IPS-18c (cell line): ENCODE results near the gene STK10.

Source experiments
- H3K4me3 ChIP-seq: 2 replicates; pipeline ENCODE4 v1.7.0; 2013; ENCODE audit warnings: low read depth, mild to moderate bottlenecking, low read length, moderate library complexity; ENCODE audit not compliant: insufficient read depth
- H3K9me3 ChIP-seq: one replicate; pipeline ENCODE4 v1.6.1; 2013; ENCODE audit warnings: mild to moderate bottlenecking, low read length, moderate library complexity; ENCODE audit not compliant: control insufficient read depth, insufficient read depth

Gene STK10

DNA sequence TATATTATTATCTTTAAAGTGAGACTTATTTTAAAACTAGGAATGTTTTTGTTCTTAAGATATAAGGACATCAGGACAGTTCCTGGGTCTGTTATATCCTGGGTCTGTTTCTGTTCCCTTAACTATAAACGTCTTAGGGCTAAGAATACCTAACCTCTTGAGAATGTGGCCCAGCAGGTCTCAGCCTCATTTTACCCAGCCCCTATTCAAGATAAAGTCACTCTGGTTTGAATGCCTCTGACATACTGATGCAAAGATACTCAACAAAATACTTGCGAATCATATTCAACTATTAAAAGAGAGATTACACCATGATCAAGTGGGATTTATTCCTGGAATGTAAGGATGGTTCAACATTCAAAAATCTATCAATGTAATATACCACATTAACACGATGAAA is 51.0 kb downstream of the STK10 start:
- Histone ChIP-seq H3K4me3 (no peak overlapping the region), H3K9me3 (no peaks in the 10 kb centered on the region)

DNA sequence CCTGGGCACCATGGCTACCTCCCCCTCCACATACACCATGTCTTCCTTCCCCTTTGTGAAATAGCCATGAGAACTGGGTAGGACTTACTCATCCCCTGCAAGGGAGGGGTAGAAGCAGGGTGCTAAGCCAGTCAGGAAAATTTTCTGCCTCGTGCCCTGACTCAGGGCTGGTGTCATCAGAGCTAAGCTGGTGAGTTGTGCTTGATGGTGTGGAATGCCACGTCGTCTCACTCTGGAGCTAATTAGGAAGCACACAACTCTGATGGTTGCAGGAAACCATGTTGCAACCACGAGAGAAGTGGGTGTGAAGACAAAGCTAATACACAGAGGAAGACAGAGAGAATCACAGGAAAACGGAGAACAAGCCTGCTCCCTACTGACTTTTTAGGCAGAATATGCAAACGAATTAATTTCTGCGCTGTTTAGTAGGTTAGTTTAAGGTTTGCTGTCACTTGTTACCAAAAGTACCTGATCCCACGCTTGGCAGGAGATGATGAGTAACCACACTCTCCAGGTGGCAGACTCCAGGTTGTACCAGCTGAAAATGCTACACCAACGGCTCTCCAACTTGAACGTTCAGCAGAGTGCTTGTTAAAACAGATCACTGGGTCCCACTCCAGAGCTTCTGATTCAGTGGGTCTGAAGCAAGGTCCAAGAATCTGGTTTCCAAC is 54.5 kb downstream of the STK10 start:
- no peaks in the 10 kb centered on the region for H3K9me3 ChIP-seq
- H3K4me3 ChIP-seq: no peak overlapping the region

DNA sequence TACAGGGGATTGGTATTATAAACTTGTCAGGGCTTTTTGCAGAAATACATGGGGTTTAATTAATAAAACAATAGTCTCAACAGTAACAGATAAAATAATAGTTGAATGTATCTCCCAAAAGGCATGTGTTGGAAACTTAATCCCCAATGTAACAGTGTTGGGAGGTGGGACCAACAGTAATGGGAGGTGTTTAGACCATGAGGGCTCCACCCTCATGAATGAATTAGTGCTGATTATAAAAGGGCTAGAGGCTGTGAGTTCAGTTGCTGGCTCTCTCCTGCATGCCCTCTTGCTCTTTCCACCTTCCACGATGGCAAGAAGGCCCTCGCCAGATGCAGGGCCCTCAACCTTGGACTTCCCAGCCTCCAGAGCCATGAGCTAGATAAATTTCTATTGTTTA is 56.3 kb downstream of the STK10 start:
- H3K9me3 ChIP-seq: no peaks in the 10 kb centered on the region
- no peak overlapping the region for H3K4me3 ChIP-seq

GRCh38 chr5:172129256-172129910 is 58.6 kb downstream of the STK10 start:
- Histone ChIP-seq H3K4me3 (no peak overlapping the region), H3K9me3 (no peaks in the 10 kb centered on the region)

- no peaks in the 10 kb centered on the region for H3K9me3 ChIP-seq
Observed at GRCh38 chr5:172127581-172127980, 60.4 kb downstream of the STK10 start.

DNA sequence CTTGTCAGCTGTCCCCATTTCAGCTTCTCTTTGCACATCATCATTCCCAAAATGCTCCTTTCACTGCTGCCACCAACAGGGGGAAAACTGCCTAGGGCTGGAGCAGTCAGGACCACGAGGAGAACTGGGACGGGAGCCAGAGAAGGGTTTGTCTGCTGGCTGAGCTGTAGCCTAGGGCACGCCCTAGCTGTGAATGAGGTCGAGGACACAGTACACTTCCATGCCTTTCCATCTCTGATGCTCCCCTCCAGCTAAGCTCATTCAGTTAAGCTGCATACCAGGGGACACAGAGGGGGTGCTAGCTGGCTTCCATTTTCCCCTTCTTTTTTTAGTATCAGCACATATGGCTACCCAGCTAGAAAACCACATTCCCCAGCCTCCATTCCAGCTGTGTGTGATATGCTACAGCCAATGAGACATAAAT is 64.7 kb downstream of the STK10 start:
- Histone ChIP-seq H3K9me3 (no peaks in the 10 kb centered on the region), H3K4me3 (no peak overlapping the region)

More at GRCh38 chr5:172127581-172127980, 60.4 kb downstream of the STK10 start:
- H3K4me3 ChIP-seq: no peak overlapping the region

- Histone ChIP-seq H3K4me3 (no peak overlapping the region), H3K9me3 (no peaks in the 10 kb centered on the region)
Observed at GRCh38 chr5:172119921-172120688, 67.9 kb downstream of the STK10 start.

GRCh38 chr5:172118891-172119290 is 69.1 kb downstream of the STK10 start:
- Histone ChIP-seq H3K4me3 (no peak overlapping the region), H3K9me3 (no peaks in the 10 kb centered on the region)

DNA sequence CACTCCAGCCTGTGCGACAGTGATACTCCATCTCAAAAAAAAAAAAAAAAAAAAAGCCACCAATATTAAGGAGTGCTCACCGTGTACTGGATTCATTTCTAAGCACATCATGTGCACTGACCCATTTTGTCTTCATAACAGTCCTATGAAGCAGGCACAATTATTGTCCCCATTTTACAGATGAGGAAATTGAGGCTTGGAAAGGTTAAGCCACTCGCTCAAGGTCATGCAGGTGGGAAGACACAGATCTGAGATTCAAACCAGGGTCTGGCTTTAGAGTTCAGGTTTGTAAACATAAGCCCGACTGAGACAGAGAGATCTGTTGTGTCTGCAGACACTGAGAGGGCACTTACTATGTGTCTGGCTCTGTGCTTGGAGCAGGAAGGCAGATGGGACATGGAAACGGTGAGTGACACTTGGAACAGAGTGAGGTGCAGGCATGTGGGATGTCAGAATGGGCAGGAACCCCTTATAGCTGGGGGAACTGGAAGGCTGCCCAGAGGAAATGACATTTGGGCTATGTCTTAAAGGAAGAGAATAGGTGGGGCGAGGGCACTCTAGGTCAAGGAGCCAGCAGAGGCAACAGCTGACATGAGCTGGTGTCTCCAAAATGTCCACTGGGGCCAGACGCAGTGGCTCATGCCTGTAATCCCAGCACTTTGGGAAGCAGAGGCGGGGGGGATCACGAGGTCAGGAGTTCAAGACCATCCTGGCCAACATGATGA is 69.9 kb downstream of the STK10 start:
- Histone ChIP-seq H3K4me3 (no peak overlapping the region), H3K9me3 (no peaks in the 10 kb centered on the region)

- H3K4me3 ChIP-seq: no peak overlapping the region
- H3K9me3 ChIP-seq: no peaks in the 10 kb centered on the region
Observed at GRCh38 chr5:172115541-172115982, 72.5 kb downstream of the STK10 start.

- no peak overlapping the region for H3K4me3 ChIP-seq
- no peaks in the 10 kb centered on the region for H3K9me3 ChIP-seq
Observed at GRCh38 chr5:172114875-172115422, 73.1 kb downstream of the STK10 start.

GRCh38 chr5:172113036-172113435 is 75.0 kb downstream of the STK10 start:
- H3K4me3 ChIP-seq: no peak overlapping the region
- no peaks in the 10 kb centered on the region for H3K9me3 ChIP-seq

- Histone ChIP-seq H3K4me3 (no peak overlapping the region), H3K9me3 (no peaks in the 10 kb centered on the region)
Observed at GRCh38 chr5:172111852-172112225, 76.2 kb downstream of the STK10 start.

- Histone ChIP-seq H3K9me3 (no peaks in the 10 kb centered on the region), H3K4me3 (no peak overlapping the region)
Observed at GRCh38 chr5:172110921-172111851, 76.8 kb downstream of the STK10 start.

DNA sequence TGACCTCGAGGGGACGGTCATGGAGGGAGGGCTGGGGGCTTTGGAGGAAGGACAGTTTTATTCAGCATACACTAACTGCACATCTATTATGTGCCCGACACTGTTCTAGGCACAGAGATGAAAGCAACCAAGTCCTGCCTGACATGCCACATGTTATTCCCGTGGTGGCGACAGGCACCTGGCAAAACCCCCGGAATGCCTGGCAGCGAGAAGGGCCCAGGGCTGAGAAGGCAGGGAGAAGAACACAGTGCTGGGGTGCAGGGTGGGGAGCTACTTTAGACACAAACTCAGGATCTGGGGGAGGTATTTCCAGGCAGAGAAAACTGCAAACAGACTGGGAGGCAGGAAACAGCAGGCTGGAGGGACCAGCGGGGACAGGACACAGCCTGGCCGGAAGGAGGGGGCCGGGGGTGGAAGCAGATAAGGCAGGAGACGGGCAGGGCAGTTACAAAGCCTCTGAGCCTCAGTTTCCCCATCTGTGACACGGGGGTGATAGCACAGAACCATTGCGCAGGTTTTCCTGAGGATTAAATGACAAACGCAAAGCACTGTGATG is 77.7 kb downstream of the STK10 start:
- H3K9me3 ChIP-seq: no peaks in the 10 kb centered on the region
- no peak overlapping the region for H3K4me3 ChIP-seq

- H3K4me3 ChIP-seq: no peak overlapping the region
- no peaks in the 10 kb centered on the region for H3K9me3 ChIP-seq
Observed at GRCh38 chr5:172109749-172110148, 78.3 kb downstream of the STK10 start.
